HepG2 (cell line): ENCODE data around the gene CAP2.

Source experiments
- ADNP ChIP-seq: sonication (generic); formaldehyde crosslinking; IDR thresholded peaks from 2 replicates; pipeline ENCODE4 v1.4.0; 2020; ENCODE audit warnings: missing genetic modification reagents
- BCL6 ChIP-seq: IDR thresholded peaks from 2 replicates; pipeline ENCODE4 v1.6.1; 2016; ENCODE audit warnings: missing genetic modification reagents, missing compliant biosample characterization
- CHD4 ChIP-seq: fragments of 200-600 bp; sonication (generic); IDR thresholded peaks from 2 replicates; pipeline ENCODE4 v1.7.0; 2017; ENCODE audit warnings: mild to moderate bottlenecking, low read length, borderline replicate concordance
- EED ChIP-seq: sonication (generic); formaldehyde crosslinking; IDR thresholded peaks from 2 replicates; pipeline ENCODE4 v1.5.0; 2020; ENCODE audit warnings: mild to moderate bottlenecking, missing genetic modification reagents
- ETV5 ChIP-seq: IDR thresholded peaks from 2 replicates; pipeline ENCODE4 v1.6.1; 2018; ENCODE audit warnings: missing biosample characterization, missing genetic modification reagents, inconsistent platforms, borderline replicate concordance
- HINFP ChIP-seq: sonication (generic); formaldehyde crosslinking; IDR thresholded peaks from 2 replicates; pipeline ENCODE4 v1.4.0; 2020; ENCODE audit warnings: low read depth, mild to moderate bottlenecking, missing genetic modification reagents
- IRF2 ChIP-seq: IDR thresholded peaks from 2 replicates; pipeline ENCODE4 v1.6.1; 2018; ENCODE audit warnings: missing genetic modification reagents, missing compliant biosample characterization
- POLR2AphosphoS5 ChIP-seq: IDR thresholded peaks from 2 replicates; pipeline ENCODE4 v1.6.1; 2012; ENCODE audit warnings: low read depth, low read length
- RAD21 ChIP-seq: fragments of 450-650 bp; formaldehyde crosslinking; IDR thresholded peaks from 2 replicates; pipeline ENCODE4 v1.5.0; 2020; ENCODE audit warnings: mild to moderate bottlenecking
- SRF ChIP-seq: IDR thresholded peaks from 2 replicates; pipeline ENCODE4 v1.6.1; 2011; ENCODE audit warnings: mild to moderate bottlenecking, low read depth, low read length, moderate library complexity

GRCh38 chr6:17527076-17527475 is 133.7 kb downstream of the CAP2 start:
- TF ChIP-seq RAD21 (CRISPR knock-in tag) (no peak), CHD4 (no peak), ADNP (CRISPR knock-in tag) (no peak), EED (CRISPR knock-in tag) (no peak), HINFP (no peak), IRF2 (CRISPR knock-in tag) (no peak), POLR2AphosphoS5 (no peak), ETV5 (no peak), SRF (no peak), BCL6 (no peak)
